Putamen (tissue), 1 donor: ENCODE results near the gene IRF1.

Experiments used
- DNase-seq: peaks from one replicate; pipeline ENCODE4 v3.0.0-alpha.2; 2016; ENCODE audit warnings: low spot score

IRF1 gene

DNA sequence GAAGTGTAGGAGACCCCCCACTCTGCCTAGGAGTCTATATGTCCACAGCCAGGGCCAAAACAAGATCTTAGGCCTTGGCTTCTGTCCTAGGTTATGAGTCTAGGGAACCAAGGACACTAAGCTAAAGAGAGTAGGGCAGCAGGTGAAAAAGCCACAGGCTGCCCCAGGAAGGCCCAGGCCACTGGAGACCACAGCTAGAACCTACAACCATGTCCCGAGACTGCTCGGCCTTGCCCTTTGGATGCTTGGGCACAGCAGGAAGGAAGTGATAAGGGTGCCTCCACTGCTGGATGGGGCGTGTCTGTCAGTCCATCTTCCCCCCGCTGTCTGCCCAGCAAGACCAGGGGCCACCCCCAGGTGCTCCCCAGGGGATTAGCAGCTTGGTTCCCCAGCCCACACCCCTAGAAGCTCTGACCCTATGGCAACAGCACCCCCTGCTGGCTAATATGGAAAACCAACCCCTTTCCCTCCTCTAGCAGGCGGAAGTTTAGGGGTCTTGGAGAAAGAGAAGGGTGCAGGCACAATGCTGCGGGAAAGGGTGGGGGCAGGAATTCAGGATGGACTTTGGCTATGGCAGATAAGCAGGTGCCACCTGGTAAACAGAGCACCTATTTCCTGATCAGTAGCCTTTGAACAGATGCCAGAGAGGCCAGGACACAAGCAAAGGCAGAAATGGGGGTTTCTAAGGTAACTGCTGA lies 10.5 kb upstream of the IRF1 start:
- DNase-seq = peak; percentile 64

DNA sequence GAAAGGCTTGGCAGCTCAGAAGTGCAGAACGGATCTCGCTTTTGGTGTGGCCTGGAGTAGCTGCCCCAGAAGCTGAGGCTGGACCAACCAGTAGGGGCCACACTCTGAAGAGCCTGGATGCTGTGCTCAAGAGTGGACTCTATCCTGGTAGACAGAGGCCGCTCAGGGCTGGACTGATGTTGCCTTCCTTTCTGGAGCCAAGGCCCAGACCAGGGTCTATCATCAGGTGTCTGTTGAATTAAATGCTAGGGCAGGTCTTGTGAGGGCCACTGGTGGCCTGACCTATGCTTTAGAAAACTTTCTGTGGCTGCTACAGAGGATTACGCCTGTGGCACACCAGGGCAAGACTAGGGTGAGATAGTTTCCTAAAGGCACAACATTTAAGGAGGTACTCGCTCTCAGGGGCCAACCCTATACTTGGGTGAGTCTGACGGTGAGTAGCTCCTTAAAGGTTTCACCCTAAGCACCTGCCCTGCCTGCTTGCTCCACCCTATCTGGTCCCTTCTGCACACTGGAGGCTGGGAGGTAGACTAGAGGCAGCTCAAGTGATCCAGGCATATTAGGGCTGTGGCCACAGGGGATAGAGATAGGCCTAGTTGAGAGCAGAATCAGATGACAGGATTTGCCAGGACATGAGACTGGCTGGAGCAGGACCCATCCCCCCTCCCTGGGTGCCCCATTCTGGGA lies 9.8 kb upstream of the IRF1 start:
- DNase-seq = no peak

DNA sequence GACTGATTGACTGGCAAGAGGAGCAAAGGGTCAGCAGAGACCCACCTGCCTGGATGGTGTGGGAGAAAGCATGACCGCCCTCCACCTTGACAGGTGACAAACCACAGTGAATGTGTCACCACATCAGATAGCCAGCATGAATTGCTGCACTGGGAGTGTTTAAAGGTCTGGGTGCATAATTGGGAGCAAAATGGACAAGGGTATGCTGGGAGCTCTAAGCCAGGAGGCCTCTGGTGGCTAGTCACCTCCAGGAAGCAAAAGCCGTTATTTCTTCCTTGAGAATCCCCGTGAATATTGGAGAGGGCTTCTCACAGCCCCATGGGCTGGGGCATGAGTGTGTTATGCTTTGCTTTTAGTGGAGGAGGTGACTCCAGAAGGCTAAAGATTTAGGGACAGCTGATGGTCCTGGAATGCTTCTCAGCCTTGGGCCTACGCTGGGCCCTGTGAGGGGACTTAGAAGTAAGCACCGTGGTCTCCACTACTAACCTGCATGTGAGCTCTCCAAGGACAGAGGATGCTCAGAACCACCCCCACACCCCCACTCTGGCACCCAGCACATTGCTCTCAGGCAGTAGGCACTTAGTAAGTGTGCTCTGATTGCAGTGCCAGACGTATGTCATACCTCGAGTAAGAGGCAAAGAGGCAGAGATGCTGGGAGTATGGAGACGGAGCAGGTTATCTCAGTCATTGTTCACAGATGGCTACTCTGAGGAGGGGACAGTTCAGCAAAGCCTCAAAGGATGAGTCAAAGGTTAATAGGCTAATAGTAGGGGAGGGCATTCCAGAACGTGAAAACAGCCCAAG lies 9.1 kb upstream of the IRF1 start:
- no peak for DNase-seq

DNA sequence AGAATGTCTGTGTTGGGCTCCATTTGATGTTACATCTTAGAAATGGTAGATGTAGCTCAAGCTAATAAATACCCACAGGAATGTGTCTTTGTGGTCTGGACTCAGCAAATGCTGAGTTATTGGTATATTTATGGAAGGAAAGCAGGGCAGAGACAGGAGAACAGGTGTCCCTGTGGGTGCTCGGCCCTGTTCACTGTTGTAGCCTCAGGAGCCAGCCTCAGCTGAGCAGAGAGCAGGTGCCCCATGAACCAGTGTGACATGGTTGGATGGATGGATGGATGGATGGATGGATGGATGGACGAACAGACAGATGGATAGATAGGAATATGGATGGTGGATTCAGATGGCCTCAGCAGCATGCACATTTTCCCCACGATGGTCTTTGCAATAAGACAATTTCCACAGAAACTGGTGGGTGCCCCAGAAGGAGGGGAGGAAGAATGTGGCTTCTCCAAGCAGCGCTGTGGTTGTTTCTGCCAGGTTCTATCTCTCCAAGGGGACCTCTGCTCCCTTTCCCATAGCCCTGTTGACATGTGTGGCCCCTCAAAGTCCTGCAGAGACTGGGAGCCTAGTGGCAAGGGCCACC lies 8.2 kb upstream of the IRF1 start:
- no peak for DNase-seq

DNA sequence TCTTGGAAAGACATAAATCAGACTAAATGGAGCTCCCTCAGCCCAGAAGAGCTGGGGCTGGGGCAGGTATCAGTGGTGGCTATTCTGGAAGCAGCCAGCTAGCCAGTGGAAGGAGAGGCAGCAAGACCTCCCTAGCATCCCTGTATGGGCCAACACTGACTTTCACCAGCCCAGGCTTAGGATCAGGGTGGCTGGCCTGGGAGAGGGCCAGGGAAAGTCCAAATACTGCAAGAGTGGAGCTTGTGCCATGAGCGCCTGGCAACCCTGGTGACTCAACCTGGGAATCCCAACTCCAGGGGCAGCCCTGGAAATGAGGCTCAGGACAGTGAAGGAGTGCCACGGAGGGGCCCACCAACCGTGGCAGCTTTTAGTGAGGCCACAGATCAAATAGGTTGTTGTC lies 7.6 kb upstream of the IRF1 start:
- DNase-seq = no peak

DNA sequence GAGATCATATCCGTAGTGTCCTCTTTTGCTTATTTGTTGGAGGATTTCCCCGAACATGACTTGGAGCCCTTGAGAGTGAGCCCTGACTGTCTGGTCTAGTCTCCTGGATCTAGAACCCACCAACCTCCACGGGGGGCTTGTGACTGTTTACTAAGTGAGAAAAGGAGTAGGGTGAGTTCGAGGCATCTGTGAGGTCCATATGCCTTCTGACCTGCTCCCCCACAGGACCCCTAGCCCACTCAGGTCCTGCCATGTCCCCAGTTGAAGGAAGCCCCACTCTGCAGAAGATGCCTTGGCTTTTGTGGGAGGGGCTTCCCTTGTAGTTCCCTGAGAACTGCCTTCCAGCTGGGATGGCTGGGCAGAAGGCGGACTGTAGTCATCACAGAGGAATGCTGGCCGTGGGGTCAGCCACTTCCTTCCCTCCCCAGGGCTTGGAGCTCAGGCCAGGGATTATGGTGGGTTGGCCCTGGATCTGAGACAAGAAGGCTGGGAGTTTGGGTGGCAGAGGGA lies 7.0 kb upstream of the IRF1 start:
- no peak for DNase-seq

DNA sequence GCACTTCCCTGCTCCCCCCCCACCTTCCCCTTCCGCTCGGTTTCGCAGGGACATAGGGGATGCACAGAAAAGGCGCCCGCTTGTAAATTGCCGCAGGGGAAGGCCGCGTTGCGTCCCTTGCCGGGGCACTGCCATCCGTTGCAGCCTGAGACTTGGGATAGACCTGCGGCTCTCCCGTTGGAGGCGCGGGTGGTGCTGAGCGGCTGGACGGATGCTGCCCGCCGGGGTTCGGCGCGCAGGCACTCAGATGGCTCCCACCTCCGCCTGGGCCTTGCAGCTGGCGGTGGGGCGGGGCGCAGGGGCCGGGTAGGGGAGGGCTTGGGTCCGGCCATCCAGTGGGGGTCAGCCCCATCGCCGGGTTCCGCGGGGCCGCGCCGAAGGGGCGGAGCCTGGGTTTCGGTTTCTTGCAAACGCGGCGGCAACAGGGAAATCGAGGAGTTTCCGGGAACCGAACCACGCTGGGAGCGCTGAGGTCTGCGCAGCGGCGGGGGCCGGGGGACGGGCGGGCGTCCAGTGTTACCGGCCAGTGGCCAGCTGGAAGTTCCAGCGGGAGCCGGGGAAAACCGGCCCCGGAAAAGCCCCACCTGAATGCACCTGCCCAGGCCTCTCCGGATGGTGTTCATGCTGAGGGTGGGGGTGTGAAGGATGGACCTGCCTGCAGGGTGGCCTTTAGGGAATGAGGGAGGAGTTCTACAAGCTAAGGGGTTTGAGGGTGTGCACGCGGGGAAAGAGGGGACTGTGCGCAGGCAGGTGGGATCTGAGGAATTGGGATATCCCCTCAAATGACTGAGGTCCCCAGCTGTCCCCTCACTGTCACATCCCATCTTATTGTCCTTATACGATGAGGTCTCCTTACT lies 6.3 kb upstream of the IRF1 start:
- DNase-seq = peak; percentile 65

DNA sequence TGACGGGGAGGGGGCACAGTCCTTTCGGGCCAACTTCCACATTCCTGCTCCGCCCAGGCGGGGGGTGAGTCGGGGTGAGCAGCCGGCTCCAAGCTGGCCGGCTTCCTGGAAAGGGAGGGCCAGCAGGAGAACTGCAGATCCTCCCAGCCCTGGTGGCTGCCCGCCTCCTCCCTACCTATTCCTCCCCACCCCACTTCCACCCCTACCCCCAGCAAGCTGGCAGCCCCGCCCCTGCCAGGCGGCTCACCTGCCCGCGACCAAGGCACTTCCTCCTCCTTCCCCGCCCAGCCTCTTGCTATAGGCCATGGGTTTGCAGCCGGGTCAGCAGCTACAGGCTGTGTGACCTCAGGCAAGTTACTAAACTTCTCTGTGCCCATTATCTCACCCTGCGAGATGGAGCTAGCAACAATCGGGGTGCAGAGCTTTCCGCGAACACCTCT lies 5.6 kb upstream of the IRF1 start:
- peak; percentile 70 for DNase-seq

DNA sequence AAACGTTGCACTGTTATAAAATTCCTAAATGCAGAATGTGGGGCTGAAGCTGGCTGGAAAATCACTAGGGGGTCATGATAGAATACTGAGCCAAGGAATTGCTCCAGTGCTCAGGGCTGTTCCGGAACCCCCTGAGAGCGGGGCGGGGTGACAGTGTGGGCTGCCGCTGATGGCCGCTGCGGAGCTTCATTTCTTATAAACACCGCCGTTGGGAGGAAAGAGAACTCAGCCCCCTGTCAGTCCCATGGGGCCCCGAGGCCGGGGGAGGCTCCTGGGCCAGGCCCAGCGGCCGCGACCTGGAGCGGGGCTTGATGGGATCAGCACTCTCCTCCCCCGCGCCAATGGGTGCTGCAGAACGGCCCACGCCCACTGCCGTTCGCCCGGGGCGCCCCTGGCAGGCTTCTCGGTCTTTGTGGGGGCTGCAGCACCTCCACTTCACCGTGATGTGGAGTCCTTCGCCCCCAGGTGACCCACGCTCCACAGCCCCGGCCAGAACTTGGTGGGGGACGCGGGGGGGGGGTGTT lies 5.2 kb upstream of the IRF1 start:
- DNase-seq = peak; percentile 68

DNA sequence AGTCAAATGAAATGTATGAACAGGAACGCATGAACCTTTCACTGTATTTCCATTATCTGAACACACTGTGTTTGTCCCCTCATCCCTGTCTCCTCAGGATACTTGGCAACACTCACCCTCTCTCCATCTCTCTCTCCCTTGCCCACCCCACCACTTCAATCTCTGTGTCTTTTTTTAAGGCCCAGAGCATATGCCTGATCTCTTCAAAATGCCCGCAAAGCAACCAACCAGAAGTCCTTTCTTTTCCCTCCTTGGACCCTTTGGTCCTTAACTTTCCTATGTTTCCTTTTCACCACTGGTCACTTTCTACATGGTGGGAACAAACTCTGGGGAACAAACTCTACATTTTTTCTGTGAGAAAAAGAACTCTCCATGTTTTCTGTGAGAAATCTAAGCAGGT lies 3.2 kb upstream of the IRF1 start:
- DNase-seq = no peak

DNA sequence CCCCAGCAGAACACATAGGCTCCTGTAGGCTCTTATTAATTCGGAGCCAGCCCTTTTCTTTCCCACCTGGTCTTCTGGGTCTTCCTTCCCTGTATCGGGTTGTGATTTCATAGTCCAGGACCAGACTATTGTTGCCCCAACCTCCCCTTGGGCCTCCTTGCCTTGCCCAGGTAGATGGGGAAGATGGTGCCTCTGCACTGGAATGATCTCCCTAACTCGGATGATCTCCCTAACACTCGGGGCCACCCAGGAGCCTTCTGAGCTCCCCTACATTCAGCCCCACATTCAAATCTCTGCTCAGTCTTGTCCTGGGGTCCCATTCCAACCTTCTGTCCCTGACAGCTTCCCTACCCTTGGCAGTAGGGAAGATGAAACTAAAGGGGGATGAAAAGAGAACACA lies 2.7 kb upstream of the IRF1 start:
- DNase-seq = no peak

DNA sequence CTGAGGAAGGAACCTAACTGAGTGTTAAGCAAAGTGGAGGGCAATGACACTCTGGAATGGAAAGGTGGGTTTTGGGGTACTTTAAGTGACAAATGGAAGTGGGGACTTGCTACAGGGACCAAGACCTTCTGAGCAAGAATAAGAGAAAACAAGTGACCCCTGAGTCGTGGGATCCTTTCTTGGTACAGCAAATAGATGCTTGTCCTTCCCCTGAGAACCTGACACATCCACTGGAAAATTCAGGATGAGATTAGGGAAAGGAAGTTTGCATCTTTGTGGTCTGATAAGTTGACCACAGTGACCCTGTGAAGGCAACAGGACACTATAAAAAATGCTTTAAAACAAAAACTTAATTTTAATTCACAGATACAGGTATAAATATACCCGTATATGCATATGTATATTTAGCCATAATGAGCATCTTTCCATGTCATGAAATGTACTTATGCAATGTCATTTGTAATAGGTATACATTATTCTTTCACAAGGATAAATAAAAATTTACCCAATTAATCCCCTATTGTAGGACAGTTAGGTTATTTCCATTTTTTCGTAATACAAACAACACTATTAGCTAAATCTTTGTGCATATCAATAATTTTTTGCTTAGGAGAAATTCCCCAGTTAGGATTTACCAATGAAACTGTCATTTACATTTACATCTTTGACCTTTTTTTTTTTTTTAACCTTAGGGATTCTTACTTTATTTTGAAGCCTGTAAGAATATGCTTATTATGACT lies 2.0 kb upstream of the IRF1 start:
- DNase-seq = no peak

DNA sequence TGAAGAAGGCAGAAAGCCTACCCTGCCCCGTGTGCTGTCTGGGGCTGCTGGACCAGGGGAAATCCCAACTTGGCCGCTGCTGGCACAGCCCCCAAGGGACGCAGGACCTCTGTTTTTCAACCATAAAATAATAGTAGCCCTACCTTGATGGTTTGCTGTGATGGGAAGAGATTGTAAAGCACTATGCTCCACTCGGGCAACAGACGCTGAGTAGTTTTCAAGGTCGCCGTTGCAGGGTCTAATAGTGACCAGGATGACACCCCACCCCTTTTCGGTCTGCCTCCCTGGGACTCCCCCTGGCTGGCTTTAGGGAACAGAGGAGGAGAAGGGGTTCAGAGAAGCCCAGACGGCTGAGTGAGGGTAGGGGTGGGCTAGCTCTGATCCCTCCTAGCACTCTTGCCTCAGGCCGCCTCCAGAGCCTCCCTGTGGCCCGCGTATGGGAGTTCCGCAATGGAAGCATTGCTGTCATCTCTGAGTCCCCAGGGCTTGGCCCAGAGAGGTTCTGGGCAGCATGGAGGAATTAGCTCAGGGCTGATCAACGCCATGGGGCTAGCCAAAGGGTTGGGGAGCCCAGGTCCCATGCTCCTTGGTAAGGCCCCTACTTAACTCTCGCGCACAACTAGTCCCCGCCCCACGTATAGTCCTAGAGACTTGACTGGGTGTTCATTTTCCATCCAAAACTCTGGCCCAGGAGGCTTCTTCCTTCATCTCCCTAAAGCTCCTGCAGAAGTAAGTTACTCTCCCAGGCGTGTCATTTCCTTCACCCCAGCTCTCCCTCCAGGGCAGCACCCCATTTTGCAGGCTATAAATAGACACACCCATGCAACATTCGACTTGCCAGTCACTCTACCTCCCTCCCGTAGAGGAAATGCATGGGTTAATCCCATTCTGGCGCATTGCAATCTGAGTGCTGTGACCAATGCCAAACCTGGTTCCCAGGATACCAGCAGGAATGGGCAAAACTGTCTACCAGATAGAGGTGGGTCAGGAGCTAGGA lies 1.1 kb upstream of the IRF1 start:
- DNase-seq = no peak

DNA sequence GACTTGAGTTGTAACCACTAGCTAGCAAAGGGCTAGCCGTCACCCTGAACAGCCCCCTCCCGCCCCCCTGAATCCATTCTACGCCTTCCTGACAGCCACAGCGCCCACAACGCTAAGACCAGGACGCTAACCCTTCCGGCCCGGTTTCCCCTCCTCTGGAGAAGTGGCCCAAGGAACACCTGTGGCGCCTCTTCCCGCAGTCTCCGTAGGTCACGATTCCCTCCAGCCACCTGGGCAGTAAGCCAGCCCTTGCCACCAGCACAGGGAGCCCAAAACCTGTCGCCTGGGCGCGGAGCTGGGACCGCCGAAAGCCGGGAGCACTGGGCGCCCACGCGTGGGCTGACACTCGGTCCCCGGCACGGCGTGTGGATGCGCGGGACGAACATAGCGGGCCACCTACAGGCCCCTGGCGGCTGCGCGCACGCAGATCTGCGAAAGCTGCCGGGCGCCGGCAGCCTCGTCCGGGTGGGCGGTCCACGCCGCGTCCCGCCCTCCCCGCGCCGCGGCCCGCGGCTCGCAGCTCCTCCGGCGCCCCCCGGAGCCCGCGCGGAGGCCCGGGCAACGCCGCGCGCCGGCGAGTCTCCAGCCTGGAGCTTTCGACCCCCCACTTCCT lies 596 bp downstream of the IRF1 start:
- no peak for DNase-seq

DNA sequence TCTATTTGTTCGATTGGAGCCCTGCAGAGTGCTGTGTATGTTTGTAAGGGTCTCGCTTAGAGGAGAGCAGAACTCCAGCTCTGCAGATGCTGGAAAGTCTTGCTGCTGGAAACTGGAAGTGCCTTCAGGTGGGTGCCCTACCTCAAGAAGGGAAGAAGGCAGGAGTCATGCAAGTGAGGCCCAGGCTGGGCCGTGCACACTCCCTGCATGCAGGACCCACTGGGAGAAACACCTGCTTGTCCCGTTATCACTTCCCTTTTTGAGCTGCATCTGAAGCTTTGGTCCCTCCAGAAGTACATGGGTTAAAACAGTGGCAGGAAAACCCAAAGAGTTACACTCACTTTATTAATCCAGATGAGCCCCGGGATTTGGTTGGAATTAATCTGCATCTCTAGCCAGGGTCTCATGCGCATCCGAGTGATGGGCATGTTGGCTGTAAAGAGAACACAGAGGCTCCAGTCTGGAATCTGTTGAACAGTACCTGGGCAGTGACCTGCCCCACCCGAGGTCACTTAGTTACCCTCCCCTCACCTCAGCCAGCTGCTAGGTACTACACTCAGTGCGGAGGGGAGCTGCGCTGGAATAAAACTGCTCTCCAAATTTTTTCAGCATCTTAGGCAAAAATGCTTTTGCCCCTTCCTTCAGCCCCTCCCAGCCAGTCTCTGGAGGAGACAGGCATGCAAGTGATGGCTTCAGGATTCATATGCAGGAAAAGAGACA lies 1.4 kb downstream of the IRF1 start:
- no peak for DNase-seq

DNA sequence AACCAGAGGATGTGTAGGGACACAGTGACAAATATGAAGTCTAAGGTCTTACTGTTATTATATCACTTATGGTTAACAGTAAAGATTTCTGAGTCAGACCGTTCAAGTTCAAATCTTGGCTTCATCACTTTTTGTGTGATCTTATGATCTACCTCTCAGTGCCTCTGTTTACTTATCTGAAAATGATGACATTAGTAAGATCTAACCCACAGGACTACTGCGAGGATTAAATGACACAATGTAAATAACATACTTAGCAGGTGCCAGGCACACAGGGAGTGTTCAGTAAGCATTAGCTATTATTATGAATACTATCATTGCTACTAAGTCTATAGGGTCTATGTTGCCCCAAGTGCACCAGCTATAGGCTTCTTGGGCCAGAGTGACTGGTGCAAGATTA lies 2.0 kb downstream of the IRF1 start:
- DNase-seq = no peak

DNA sequence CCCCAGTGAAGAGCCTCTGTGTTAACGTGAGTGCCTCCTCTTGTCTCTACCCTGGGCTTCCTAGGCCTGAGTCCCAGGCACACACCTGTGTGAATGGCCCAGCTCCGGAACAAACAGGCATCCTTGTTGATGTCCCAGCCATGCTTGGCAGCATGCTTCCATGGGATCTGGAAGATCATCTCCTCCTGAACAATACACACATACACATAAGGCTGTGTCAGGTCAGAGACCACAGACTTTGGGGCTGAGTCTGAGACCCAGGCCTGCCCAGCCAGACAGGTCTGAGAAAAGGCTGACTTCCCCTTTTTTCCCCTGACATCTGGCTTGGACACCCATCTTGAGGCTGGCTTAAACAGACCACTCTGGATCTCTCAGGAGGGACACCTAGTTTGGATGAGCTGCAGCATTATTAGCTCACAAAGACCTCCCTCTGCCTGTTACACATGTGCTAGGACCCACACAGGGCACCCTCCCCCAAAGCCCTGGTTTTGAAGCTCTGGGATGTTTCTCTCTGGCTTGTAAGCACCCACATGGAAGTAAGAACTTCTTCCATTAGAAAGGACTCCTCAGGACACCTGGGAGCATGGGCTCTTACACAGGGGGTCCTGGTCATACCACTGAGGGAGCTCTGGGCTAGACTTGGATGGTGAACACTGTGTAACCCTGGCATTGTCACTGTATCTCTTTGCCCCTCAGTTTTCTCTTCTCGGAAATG lies 2.6 kb downstream of the IRF1 start:
- DNase-seq = no peak

DNA sequence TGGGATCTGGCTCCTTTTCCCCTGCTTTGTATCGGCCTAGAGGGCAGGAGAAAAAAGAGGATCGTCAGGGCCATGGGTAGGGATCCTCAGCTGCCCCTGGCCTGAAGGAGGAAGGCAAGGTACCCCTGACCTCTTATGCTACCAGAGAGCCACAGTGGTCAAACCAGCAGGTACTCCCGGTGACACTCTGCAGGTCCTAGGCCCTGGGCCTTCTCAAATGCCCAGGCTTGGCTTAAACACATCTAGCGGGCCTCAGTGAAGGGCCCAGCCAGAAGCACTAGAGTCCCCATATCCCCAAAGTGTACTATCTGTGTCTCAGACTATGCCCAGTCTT lies 3.5 kb downstream of the IRF1 start:
- no peak for DNase-seq
